ENCODE data around the gene MRPL17.

DNA sequence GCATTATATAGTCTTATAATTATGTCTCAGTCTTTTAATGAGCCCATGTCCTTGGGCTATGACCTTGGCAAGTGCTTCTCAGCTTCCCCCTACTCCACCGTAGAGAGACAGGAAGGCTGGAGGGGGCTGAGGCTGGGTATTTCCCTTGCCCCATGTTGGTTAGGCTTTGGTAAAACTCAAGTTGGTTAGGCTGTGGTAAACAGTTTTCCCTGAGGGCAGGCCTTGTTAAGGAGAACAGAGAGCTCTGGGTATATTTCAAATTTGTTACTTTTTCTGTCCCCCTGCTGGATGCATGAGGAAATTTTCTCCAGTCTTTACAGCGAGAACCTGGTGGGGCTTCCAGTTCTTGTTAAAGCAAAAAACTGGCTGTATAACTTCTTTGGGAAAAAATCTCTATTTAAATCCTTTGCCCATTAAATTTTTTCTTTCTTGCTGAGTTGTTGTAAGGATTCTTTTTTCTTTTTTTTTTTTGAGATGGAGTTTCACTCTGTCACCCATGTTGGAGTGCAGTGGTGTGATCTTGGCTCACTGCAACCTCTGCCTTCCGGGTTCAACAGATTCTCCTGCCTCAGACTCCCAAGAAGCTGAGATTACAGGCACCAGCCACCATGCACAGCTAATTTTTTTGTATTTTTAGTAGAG, 15.3 kb downstream of the MRPL17 start:
- TF ChIP-seq CTCF (conservative IDR thresholded peaks at IDR 0.05 in 1 of 2, IDR thresholded peaks at IDR 0.05 in 1 of 2; ENCODE audit: low read depth in 1 of 2, low read length in 2 of 2): peak; percentile 55 to 60
- TF ChIP-seq EZH2 (IDR thresholded peaks at IDR 0.05; ENCODE audit: low read length, missing control alignments): no peak

Measured in fibroblast of lung (primary cell).